Measurements from ENCODE around the gene RSPH1. TPM values are rescaled to one million over a fixed set of nuclear protein-coding genes. Genes with fewer than 3 reads are reported as not detected.

RSPH1 gene
- total RNA-seq, 1 donor, result not detected

GRCh38 chr21:42438316-42439205 lies 57.5 kb downstream of the RSPH1 start:
- Histone ChIP-seq H2AFZ (ENCODE audit: low read length) (no peak overlapping the region), H3K27ac (ENCODE audit: low read depth, low read length) (no peak overlapping the region), H3K4me1 (ENCODE audit: insufficient read depth, low read length) (no peaks in the 10 kb centered on the region), H3K4me2 (ENCODE audit: insufficient read depth, low read length) (no peak overlapping the region), H3K36me3 (ENCODE audit: insufficient read depth, low read length) (no peaks in the 10 kb centered on the region), H3K27me3 (ENCODE audit: insufficient read depth, low read length) (no peaks in the 10 kb centered on the region), H3K79me2 (ENCODE audit: insufficient read depth, low read length) (no peaks in the 10 kb centered on the region), H4K20me1 (ENCODE audit: insufficient read depth, low read length) (no peaks in the 10 kb centered on the region), H3K9me3 (ENCODE audit: low read depth, low read length) (no peaks in the 10 kb centered on the region), H3K4me3 (ENCODE audit: insufficient read depth, low read length) (no peak overlapping the region)
- DNase-seq (ENCODE audit: insufficient read length, low spot score, missing footprints), result no peak
- TF ChIP-seq, protein P1, sequence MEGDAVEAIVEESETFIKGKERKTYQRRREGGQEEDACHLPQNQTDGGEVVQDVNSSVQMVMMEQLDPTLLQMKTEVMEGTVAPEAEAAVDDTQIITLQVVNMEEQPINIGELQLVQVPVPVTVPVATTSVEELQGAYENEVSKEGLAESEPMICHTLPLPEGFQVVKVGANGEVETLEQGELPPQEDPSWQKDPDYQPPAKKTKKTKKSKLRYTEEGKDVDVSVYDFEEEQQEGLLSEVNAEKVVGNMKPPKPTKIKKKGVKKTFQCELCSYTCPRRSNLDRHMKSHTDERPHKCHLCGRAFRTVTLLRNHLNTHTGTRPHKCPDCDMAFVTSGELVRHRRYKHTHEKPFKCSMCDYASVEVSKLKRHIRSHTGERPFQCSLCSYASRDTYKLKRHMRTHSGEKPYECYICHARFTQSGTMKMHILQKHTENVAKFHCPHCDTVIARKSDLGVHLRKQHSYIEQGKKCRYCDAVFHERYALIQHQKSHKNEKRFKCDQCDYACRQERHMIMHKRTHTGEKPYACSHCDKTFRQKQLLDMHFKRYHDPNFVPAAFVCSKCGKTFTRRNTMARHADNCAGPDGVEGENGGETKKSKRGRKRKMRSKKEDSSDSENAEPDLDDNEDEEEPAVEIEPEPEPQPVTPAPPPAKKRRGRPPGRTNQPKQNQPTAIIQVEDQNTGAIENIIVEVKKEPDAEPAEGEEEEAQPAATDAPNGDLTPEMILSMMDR (IDR thresholded peaks at IDR 0.05; ENCODE audit: extremely low read depth, low read depth, low read length), result no peak

- TF ChIP-seq, protein P1 (IDR thresholded peaks at IDR 0.05; ENCODE audit: extremely low read depth, low read depth, low read length), result no peak
Observed at GRCh38 chr21:42437786-42438185, 58.2 kb downstream of the RSPH1 start.

GRCh38 chr21:42436914-42437313 lies 59.1 kb downstream of the RSPH1 start:
- Histone ChIP-seq H3K79me2 (ENCODE audit: insufficient read depth, low read length) (no peaks in the 10 kb centered on the region), H3K4me2 (ENCODE audit: insufficient read depth, low read length) (no peak overlapping the region), H3K9me3 (ENCODE audit: low read depth, low read length) (no peaks in the 10 kb centered on the region), H3K27ac (ENCODE audit: low read depth, low read length) (no peak overlapping the region), H2AFZ (ENCODE audit: low read length) (no peak overlapping the region), H4K20me1 (ENCODE audit: insufficient read depth, low read length) (no peaks in the 10 kb centered on the region), H3K4me3 (ENCODE audit: insufficient read depth, low read length) (no peak overlapping the region), H3K27me3 (ENCODE audit: insufficient read depth, low read length) (no peaks in the 10 kb centered on the region), H3K4me1 (ENCODE audit: insufficient read depth, low read length) (no peaks in the 10 kb centered on the region), H3K36me3 (ENCODE audit: insufficient read depth, low read length) (no peaks in the 10 kb centered on the region)
- TF ChIP-seq, protein P1 (IDR thresholded peaks at IDR 0.05; ENCODE audit: extremely low read depth, low read depth, low read length), result no peak
- no peak for DNase-seq (ENCODE audit: insufficient read length, low spot score, missing footprints)

More at GRCh38 chr21:42437786-42438185, 58.2 kb downstream of the RSPH1 start:
- DNase-seq (ENCODE audit: insufficient read length, low spot score, missing footprints), result no peak
- no peak overlapping the region for H2AFZ ChIP-seq (ENCODE audit: low read length)
- no peaks in the 10 kb centered on the region for H4K20me1 ChIP-seq (ENCODE audit: insufficient read depth, low read length)
- no peak overlapping the region for H3K4me3 ChIP-seq (ENCODE audit: insufficient read depth, low read length)
- no peaks in the 10 kb centered on the region for H3K4me1 ChIP-seq (ENCODE audit: insufficient read depth, low read length)
- no peaks in the 10 kb centered on the region for H3K9me3 ChIP-seq (ENCODE audit: low read depth, low read length)
- no peaks in the 10 kb centered on the region for H3K36me3 ChIP-seq (ENCODE audit: insufficient read depth, low read length)
- H3K79me2 ChIP-seq (ENCODE audit: insufficient read depth, low read length), result no peaks in the 10 kb centered on the region
- H3K27me3 ChIP-seq (ENCODE audit: insufficient read depth, low read length), result no peaks in the 10 kb centered on the region
- H3K27ac ChIP-seq (ENCODE audit: low read depth, low read length), result no peak overlapping the region
- no peak overlapping the region for H3K4me2 ChIP-seq (ENCODE audit: insufficient read depth, low read length)

GRCh38 chr21:42435833-42436232 lies 60.2 kb downstream of the RSPH1 start:
- H3K9me3 ChIP-seq (ENCODE audit: low read depth, low read length), result no peaks in the 10 kb centered on the region
- H3K36me3 ChIP-seq (ENCODE audit: insufficient read depth, low read length), result no peaks in the 10 kb centered on the region
- TF ChIP-seq, protein P1 (IDR thresholded peaks at IDR 0.05; ENCODE audit: extremely low read depth, low read depth, low read length), result no peak

More at GRCh38 chr21:42435833-42436232, 60.2 kb downstream of the RSPH1 start:
- Histone ChIP-seq H4K20me1 (ENCODE audit: insufficient read depth, low read length) (no peaks in the 10 kb centered on the region), H3K4me3 (ENCODE audit: insufficient read depth, low read length) (no peak overlapping the region), H3K4me1 (ENCODE audit: insufficient read depth, low read length) (no peaks in the 10 kb centered on the region), H3K79me2 (ENCODE audit: insufficient read depth, low read length) (no peaks in the 10 kb centered on the region), H3K27me3 (ENCODE audit: insufficient read depth, low read length) (no peaks in the 10 kb centered on the region), H3K27ac (ENCODE audit: low read depth, low read length) (no peak overlapping the region), H3K4me2 (ENCODE audit: insufficient read depth, low read length) (no peak overlapping the region), H2AFZ (ENCODE audit: low read length) (no peak overlapping the region)
- DNase-seq (ENCODE audit: insufficient read length, low spot score, missing footprints), result no peak
